ENCODE data around the gene GGNBP2.

The GGNBP2 gene

DNA sequence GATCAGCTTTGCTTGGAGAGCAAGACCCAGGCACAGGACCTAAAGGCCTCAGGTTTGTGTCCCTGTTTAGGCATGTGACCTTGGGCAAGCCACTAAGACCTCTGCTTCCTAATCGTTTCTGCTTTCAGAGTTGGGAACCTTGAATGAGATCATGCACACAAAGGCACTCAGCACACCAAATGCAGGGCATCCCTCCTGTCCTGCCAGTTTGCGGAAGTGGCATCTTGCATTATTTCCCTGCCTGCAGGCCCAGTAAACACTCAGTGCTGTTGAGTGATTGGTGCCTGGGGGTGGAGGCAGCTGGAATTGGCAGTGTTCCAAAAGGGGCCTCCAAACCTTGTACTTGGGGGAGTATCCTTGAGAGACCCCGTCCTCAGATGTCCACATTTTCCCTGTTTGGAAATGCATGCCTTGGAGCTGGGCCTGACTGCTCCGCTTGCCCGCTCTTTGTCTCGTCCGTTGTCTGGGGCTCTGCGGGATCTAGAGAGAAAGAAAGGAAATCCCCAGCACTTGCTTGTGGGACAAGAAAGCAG lies 85.3 kb downstream of the GGNBP2 start:
- no peak for DNase-seq (ENCODE audit: low read depth, low spot score)

DNA sequence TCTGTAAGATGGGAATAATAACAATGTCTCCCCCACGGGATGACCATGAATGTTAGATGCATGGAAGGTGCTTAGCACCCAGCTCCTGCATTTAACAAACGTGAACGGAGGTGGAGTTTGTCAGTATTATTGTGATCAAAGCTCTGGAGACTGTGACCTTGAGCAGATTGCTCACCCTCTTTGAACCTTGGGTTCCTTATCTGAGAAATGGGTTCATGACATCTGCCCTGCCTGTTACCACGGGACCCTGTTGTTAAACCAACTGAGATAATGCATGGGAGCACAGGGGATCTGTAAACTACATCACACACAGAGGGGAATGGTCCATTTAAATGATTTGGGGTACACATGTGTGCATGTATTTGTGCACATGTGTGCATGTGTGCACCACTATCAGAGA lies 86.3 kb downstream of the GGNBP2 start:
- DNase-seq (ENCODE audit: low read depth, low spot score) = no peak

DNA sequence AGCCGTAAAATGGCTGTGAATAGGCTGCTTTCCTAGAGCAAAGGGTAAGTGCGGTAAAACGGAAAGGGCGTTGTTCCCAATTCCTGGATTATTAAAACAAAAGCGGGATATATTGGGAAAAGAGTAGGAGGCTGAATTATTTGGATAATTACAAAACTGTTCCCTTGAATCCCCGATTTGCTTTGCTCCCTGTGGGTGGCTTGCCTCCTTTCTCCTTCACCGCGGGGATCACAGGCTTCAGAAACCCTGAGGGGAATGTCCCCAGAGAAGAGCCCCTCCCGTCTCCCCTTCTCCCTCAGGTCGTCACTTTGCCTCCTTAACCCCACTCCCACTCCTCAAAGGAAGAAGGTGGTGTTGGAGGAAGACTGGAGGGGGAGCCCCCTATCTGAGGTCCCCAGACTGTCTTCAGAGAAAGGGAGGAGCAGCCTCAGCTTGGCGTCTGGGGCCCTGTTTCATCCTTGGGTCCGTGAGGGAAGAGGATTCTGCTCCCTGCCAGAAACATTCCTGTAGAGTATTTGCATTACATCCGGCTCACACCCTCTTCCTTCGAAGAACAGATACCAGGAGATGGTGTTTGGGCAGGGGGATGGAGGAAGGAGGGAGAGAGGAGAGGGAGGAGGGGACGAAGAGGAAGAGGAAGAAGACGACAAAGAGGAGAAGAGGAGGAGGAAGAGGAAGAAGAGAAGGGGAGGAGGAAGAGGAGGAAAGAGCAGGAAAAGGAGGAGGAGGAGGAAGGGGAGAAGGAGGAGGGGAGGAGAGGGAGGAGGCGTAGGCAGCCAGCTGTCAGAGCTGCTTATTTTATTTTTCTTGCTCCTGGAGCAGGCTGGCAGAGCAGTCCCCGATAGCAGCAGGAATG lies 88.4 kb downstream of the GGNBP2 start:
- DNase-seq (ENCODE audit: low read depth, low spot score) = no peak

Data from astrocyte of the hippocampus (primary cell).